Kidney epithelial cell (primary cell): ENCODE results near the gene API5. TPM values are rescaled to one million over a fixed set of nuclear protein-coding genes. Genes with fewer than 3 reads are reported as not detected.

Source experiments
- DNase-seq: peaks from one replicate; pipeline ENCODE4 v3.0.0-alpha.2; 2010; ENCODE audit warnings: low read depth
- H3K27me3 ChIP-seq: 2 replicates; pipeline ENCODE4 v1.6.0; 2011; ENCODE audit warnings: low read length; ENCODE audit not compliant: control insufficient read depth, insufficient read depth
- H3K36me3 ChIP-seq: 2 replicates; pipeline ENCODE4 v1.5.1; 2011; ENCODE audit warnings: low read length; ENCODE audit not compliant: control insufficient read depth, insufficient read depth
- H3K4me3 ChIP-seq: 2 replicates; pipeline ENCODE4 v1.5.1; 2011; ENCODE audit warnings: low read depth, mild to moderate bottlenecking, control low read depth, low read length
- CTCF ChIP-seq: IDR thresholded peaks from 2 replicates; pipeline ENCODE4 v1.5.1; 2011; ENCODE audit warnings: mild to moderate bottlenecking, moderate library complexity, low read length, control low read depth, inconsistent platforms; ENCODE audit not compliant: insufficient read depth, poor library complexity, severe bottlenecking
- total RNA-seq: library from RNA; depleted of rRNA; stranded (reverse); fragments of >200 nt; gene quantifications from 2 replicates; pipeline ENCODE4 v1.2.3, GENCODE V29; 2015

Gene API5
- total RNA-seq, 1 donor from 2014 or later, result 132 TPM

GRCh38 chr11:43381802-43382201 is 70.0 kb downstream of the API5 start:
- no peak for TF ChIP-seq CTCF
- DNase-seq, result no peak
- Histone ChIP-seq H3K4me3 (no peak overlapping the region), H3K36me3 (no peaks in the 10 kb centered on the region), H3K27me3 (no peaks in the 10 kb centered on the region)

GRCh38 chr11:43382614-43383013 is 70.8 kb downstream of the API5 start:
- Histone ChIP-seq H3K36me3 (no peaks in the 10 kb centered on the region), H3K4me3 (no peak overlapping the region), H3K27me3 (no peaks in the 10 kb centered on the region)
- no peak for DNase-seq
- no peak for TF ChIP-seq CTCF

GRCh38 chr11:43384393-43384792 is 72.6 kb downstream of the API5 start:
- H3K27me3 ChIP-seq, result no peaks in the 10 kb centered on the region
- DNase-seq, result no peak
- TF ChIP-seq CTCF, result no peak
- no peaks in the 10 kb centered on the region for H3K36me3 ChIP-seq
- H3K4me3 ChIP-seq, result no peak overlapping the region

GRCh38 chr11:43392713-43393112 is 80.9 kb downstream of the API5 start:
- DNase-seq, result no peak
- H3K4me3 ChIP-seq, result no peak overlapping the region
- no peaks in the 10 kb centered on the region for H3K36me3 ChIP-seq
- no peaks in the 10 kb centered on the region for H3K27me3 ChIP-seq
- TF ChIP-seq CTCF, result no peak

GRCh38 chr11:43393765-43394355 is 82.1 kb downstream of the API5 start:
- no peak overlapping the region for H3K4me3 ChIP-seq
- no peaks in the 10 kb centered on the region for H3K36me3 ChIP-seq
- DNase-seq, result no peak
- TF ChIP-seq CTCF, result no peak
- H3K27me3 ChIP-seq, result no peaks in the 10 kb centered on the region

Other genes starting within 250 kb of the API5 start
- 58.5 and 86.2 TPM in 2 replicates for gene TTC17, start 46.9 kb downstream of the API5 start, total RNA-seq